GM18517 (cell line): Measurements from ENCODE around the gene DHX9.
"Not testable (repeated sequence)": the region's sequence is repeated elsewhere in the genome, so short reads cannot be mapped to it uniquely, and the experiment has no call there.

Source experiments
- ATAC-seq: cut with Tn5 transposase; IDR thresholded peaks from one replicate; pipeline ENCODE4 v1.9.1; 2021; ENCODE audit warnings: mild to moderate bottlenecking, moderate library complexity; ENCODE audit not compliant: unreplicated experiment

Gene DHX9

GRCh38 chr1:182886985-182887384, 47.8 kb downstream of the DHX9 start:
- no peak for ATAC-seq

- no peak for ATAC-seq
Observed at GRCh38 chr1:182888736-182889531, 49.8 kb downstream of the DHX9 start.

GRCh38 chr1:182889997-182890396, 50.9 kb downstream of the DHX9 start:
- ATAC-seq, result no peak

GRCh38 chr1:182890927-182891610, 51.9 kb downstream of the DHX9 start:
- no peak for ATAC-seq

DNA sequence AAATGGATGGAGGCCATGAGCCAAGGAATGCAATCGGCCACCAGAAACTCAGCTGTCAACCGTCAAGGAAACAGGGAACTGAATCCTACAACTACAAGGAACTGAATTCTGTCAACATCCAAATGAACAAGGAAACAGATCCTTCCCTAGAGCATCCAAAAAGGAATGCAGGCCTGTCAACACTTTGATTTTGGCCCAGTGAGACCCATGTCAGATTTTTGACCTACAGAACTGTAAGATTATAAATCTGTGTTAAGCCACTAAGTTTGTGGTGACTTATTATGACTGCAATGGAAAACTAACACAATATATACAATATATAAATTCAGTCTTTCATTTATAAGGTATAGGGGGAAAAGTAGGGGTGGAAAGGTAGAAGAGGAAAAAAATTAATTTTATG, 58.5 kb downstream of the DHX9 start:
- no peak for ATAC-seq

DNA sequence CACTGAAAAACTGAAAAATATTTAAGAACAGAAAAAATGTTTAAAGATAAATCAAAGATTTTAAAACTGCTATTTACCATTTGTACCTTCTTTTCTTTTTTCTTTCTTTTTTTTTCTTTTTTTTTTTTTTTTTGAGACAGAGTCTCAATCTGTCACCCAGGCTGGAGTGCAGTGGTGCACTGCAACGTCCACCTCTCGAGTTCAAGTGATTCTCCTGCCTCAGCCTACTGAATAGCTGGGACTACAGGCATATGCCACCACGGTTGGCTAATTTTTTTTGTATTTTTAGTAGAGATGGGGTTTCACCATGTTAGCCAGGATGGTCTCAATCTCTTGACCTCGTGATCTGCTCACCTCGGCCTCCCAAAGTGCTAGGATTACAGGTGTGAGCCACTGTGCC, 62.8 kb downstream of the DHX9 start:
- not testable (repeated sequence) for ATAC-seq

DNA sequence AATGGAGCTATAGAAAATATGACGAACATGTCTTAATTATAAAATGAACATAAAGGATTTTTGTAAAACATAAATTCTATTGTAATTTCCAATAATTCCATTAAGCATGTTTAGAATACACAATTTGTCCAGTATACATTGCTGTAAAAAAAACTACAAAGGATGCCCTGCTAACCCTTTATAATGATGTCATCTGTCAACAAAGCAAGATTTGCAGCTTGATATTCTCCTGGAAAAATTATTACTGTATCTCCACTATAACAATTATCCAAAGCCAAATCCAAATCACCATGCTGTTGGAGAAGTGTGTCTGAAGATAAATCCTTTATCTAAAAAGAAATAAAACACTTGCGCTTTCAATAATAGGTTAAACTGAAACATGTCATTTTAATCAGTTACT, 66.2 kb downstream of the DHX9 start:
- ATAC-seq, result no peak

DNA sequence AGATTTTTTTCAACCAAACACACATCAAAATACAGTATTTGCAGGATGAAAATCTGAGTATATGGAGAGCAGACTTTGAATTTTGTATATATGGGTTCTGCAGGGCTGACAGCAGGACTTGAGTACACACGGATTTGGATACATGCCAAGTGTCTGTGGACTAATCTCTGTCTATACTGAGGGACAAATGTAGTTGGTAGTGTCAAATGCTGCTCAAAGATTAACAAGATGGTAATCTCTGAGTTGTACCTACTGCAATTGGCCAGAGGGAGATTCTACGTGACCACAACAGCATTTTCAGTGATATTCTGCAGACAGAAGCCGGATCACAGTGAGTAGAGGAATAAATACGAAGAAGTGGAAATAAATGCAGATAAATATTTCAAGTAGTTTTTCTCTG, 70.4 kb downstream of the DHX9 start:
- no peak for ATAC-seq

DNA sequence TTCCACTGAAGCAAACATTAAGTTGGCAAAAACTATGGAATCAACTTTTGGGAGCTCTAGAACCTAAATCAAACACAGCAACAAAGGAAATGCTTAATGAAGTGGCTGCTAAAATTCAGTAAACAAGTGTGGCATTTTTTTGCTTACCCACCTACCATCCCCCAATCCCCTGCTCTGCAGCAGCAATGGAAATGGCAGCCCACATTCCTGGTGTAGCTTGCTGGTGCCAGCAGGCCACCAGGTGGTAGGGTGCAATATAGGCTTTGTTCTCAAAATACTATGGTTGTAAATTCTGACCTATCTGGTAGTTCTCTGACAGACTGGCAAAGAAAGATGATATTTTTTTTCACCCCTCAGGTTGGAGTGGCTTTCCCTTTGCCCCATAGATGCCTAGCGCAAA, 71.0 kb downstream of the DHX9 start:
- ATAC-seq, result no peak

DNA sequence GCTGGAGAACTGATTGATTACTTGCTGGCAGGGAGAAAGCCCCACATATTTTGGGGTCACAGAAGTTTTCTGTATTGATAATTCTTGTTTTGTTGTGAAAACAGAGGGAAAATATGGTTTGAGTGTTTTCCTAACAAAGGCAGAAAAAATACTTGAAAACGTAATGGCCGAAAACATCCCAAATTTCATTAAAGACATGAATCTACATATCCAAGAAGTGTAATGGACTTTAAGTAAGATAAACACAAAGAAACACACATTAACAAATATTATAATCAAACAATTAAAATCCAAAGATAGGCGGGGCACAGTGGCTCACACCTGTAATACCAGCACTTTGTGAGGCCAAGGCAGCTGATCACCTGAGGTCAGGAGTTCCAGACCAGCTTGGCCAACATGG, 74.3 kb downstream of the DHX9 start:
- no peak for ATAC-seq

DNA sequence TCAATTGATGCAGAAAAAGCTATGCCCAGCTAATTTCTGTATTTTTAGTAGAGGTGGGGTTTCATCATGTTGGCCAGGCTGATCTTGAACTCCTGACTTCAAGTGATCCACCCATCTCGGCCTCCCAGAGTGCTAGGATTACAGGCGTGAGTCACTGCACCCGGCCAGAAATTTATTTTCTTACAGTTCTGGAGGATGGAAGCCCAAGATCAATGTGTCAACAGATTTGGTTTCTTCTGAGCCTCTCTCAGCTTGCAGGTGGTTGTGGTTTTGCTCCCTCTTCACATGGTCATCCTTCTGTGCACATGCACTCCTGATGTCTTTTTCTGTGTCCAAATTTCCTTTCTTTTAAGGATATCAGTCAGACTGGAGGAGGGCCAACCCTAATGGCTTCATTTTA, 78.2 kb downstream of the DHX9 start:
- no peak for ATAC-seq

DNA sequence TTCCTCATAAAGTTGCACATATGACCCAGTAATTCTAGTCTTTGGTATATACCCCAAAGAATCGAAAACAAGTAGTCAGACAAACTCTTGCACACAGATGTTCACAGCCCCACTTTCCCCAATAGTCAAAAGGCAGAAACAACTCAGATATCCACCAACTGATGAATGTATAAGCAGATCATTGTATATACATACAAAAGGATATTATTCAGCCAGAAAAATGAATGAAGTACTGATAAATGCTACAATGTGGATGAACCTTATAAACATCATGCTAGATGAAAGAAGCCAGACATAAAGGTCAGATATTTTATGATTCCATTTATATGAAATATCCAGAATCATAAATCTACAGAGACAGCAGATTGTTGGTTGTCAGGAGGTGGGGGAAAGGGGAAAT, 86.5 kb downstream of the DHX9 start:
- ATAC-seq, result no peak

DNA sequence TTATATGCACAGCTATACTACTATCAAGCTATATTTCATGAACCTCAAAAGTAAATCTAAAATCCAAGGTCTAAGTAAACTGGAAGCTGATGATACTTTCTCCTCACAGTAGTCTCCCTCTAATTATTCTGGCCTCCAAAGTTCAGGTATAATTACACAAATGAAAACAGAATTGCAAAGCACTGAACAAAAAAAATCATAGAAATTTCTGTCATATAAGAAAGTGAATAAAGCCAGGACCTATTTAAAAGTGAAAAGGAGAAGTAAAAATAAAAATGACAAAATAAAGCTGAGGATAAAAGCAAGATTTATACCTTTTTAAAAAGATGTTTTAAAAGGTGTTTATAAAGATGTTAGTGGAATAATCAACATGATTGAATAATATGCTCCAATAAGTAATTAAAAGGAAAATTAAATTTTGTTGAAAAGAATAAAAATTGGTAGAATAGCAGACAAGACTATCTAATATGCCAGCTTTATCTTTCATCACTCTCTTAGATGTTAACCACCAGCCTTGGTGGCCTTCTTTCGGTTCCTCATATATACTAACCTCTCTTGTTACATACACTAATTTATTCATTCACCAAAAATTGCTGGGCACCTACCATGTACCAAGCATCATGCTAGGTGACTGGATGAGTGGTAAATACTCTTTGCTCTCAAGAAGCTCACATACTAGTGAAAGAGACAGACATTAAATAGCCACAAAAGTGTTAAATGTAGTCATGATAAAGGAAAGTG, 88.7 kb downstream of the DHX9 start:
- no peak for ATAC-seq

- ATAC-seq, result no peak
Observed at GRCh38 chr1:182930985-182931384, 91.8 kb downstream of the DHX9 start.

GRCh38 chr1:182935716-182936115, 96.6 kb downstream of the DHX9 start:
- ATAC-seq, result no peak
